Astrocyte (in vitro differentiated cells and primary cell): Measurements from ENCODE around the gene AKAP13.

Experiments
- EZH2 ChIP-seq: IDR thresholded peaks from 2 replicates; pipeline ENCODE4 v1.6.1; 2012; ENCODE audit warnings: mild to moderate bottlenecking, low read length, inconsistent platforms; ENCODE audit not compliant: insufficient read depth
- TF ChIP-seq, protein P1 (sequence below): IDR thresholded peaks from 2 replicates; pipeline ENCODE4 v1.5.1; 2011; ENCODE audit warnings: low read depth, mild to moderate bottlenecking, inconsistent platforms, low read length, moderate library complexity; ENCODE audit not compliant: insufficient read depth

DNA sequence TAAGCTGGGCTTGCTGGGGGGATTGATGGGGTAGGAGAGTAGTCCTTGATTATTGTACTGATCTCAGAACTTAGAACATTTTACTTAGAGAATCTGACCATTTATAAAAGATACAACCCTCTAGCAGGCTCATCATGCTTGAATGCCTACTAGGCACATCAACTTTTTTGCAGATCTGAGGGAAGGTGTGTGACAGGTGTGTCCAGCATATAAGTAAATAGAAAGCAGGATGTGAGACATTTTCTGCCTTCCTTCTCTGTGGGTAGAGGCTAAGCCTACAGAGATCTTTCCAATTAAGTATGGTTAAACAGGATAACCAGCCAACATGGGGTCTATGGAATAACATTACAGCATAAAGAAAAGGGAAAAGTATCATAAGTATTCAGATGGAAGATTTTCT, 159.1 kb downstream of the AKAP13 start:
- TF ChIP-seq, protein P1, sequence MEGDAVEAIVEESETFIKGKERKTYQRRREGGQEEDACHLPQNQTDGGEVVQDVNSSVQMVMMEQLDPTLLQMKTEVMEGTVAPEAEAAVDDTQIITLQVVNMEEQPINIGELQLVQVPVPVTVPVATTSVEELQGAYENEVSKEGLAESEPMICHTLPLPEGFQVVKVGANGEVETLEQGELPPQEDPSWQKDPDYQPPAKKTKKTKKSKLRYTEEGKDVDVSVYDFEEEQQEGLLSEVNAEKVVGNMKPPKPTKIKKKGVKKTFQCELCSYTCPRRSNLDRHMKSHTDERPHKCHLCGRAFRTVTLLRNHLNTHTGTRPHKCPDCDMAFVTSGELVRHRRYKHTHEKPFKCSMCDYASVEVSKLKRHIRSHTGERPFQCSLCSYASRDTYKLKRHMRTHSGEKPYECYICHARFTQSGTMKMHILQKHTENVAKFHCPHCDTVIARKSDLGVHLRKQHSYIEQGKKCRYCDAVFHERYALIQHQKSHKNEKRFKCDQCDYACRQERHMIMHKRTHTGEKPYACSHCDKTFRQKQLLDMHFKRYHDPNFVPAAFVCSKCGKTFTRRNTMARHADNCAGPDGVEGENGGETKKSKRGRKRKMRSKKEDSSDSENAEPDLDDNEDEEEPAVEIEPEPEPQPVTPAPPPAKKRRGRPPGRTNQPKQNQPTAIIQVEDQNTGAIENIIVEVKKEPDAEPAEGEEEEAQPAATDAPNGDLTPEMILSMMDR: no peak
- no peak for TF ChIP-seq EZH2
